Femur (tissue), 1 donor: ENCODE data around the gene WDR72.
"Not testable (repeated sequence)": the region's sequence is repeated elsewhere in the genome, so short reads cannot be mapped to it uniquely, and the experiment has no call there.

ENCODE experiments used
- DNase-seq: peaks from one replicate; pipeline ENCODE4 v3.0.0-alpha.2; 2017

The WDR72 gene

DNA sequence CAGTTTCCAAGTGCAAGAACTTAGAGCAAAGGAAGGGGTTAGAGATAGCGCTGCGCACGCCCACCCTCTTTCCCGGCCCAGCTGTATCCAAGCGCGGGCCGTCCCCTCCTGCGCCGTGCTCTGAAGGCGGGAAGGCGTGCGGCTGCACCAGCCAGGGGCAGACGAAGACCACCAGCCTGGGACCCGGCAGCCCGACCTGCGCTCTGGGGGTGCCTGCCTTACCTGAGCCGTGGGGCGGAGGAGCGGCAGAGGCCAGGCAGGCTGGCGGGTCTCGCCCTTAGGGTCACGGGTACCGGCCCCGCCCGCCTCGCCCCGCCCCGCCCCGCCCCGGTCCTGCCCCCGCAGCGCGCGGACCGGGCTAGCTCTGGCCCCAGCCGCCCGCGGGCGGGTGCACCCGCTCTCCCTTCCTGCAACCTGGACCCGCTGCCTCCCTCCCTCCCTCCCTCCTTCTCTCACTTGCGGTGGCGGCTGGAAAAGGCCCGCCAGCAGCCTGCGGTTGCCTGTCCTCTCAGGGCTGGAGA, at the start of gene WDR72:
Gene WDR72, minus strand, starts transcription at position 253 of the 521 bp plus-strand sequence. CDS start 26,514 bp downstream, outside the sequence.
- DNase-seq: peak; percentile 21

- DNase-seq: no peak
Measured at GRCh38 chr15:53808058-53808706, 48.7 kb upstream of the WDR72 start.

DNA sequence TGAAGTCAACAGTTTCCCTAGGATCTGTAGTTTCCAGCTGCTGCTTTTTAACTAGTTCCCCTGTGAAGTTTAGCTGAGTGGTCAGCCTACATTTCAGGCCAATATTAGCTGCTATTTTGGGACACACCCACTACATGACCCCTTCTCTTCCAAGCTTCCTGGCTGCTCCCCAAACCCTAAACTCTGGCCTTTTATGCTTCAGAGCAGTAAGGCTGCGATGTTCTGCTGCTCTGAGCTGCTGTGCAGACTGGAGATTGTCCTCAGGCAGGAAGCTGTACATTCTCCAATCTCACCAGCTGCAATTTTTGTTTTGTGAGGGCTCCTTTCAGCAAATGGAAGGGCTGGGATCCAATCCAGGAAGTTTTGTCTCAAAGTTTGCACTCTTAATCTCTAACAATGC, 48.0 kb upstream of the WDR72 start:
- DNase-seq: peak; percentile 77

DNA sequence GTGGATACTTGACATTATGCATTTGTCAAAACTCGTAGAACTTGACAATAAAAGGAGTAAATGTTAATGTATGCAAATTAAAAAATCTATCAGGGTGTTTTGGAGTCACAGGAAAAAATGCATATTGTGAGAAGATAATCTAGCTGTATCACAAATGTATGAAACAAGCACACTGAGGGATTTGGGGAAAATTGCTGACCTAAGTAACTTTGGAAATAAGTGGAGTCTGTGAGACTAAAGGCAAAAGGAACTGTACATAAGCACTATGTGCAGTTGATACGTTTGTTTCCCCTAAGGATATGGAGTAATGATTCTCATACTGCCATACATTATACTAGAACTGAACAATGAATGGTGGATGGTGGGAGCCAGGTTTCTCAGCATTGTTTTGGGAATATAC, 43.2 kb upstream of the WDR72 start:
- no peak for DNase-seq

- no peak for DNase-seq
Measured at GRCh38 chr15:53791581-53791980, 32.1 kb upstream of the WDR72 start.

DNA sequence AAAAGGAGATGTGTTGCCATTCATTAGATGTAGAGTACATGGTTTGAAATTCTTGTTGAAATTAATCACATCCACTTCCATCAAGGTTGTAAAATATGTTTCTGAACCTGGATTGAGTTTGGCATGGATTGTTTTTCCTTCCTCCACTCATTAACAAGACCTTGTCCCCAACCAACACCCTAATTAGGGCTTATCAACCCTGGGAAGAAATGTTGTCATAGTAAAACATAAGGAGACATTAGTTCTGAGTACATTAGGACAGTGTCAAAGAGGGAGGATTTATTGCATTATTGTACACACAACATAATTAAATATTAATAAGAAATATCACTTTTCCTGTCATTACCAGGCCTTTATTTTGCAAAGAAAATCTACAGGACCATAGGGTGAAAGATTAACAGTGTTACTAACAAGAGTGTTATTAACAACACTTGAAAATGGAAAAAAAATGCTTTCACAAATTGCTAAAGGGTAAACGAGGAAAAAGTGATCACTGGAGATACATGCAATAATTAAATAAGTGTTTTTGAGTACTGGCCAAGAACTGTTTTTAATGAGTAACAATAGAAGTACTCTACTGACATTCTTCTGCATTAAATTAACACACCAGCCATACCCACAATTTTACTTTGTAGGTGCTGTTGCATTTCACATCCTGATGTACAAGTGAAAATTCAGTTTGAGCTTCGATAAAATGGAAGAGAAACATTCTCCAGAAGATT, 30.4 kb upstream of the WDR72 start:
- DNase-seq: no peak

GRCh38 chr15:53786401-53786800, 26.9 kb upstream of the WDR72 start:
- DNase-seq: no peak

DNA sequence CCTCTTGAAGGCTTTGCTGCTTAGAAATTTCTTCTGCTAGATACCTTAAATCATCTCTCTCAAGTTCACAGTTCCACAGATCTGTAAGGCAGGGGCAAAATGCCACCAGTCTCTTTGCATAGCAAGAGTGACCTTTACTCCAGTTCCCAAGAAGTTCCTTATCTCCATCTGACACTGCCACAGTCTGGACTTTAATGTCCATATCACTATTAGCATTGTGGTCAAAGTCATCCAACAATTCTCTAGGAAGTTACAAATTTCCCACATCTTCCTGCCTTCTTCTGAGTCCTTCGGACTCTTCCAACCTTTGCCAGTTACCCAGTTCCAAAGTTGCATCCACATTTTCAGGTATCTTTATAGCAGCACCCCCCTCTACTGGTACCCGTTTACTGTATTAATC, 25.8 kb upstream of the WDR72 start:
- DNase-seq: not testable (repeated sequence)

DNA sequence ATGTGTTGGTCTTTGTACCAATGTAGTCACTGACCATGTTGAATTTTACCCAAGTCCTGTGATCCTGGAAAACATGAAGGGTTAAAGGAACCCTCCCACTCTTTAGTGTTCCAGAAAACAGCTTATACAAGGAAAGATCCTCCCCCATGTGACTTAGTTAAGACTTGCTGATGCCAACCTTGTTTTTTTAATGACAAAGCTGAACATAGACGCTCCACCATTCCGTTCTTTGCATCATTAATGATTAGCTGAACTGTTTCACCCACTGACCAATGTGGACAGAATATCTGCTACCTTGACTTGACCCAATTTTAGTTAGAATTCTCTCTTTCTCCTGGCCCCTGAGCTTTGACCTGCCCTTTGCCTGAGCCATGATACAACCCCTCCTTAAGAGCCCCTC, 3.5 kb upstream of the WDR72 start:
- DNase-seq: no peak

- DNase-seq: no peak
Measured at GRCh38 chr15:53758412-53758811, 1.1 kb downstream of the WDR72 start.

DNA sequence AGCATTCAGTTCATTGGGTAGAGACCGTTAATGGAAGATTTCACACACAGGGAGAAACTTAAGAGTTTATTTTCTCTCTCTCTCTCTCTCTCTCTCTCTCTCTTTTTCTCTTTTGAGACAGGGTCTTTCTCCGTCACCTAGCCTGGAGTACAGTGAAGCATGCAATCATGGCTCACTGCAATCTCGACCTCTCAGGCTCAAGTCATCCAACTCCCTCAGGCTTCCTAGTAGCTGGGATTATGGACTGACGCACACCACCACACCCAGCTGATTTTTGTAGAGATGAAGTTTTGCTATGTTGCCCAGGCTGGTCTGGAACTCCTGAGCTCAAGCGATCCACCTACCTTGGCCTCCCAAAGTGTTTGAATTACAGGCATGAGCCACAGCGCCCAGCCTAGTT, 1.6 kb downstream of the WDR72 start:
- no peak for DNase-seq

GRCh38 chr15:53753813-53754212, 5.7 kb downstream of the WDR72 start:
- DNase-seq: no peak

DNA sequence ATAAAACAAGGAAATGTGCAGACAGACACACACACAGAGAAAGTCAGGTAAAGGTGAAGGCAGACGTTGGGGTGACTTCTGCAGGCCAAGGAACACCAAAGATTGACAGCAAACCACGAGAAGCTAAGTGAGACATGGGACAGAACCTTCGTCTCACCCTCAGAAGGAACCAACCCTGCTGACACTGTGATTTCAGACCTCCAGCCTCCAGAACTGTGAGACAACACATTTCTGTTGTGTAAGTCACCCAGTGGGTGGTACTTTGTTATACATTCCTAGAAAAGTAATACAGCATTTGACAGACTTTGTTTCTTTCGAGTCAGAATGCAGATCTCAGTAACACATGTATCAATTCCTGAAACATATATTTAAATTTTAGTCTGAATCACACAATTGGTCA, 7.1 kb downstream of the WDR72 start:
- DNase-seq: no peak

- DNase-seq: no peak
Measured at GRCh38 chr15:53747501-53748068, 11.9 kb downstream of the WDR72 start.

DNA sequence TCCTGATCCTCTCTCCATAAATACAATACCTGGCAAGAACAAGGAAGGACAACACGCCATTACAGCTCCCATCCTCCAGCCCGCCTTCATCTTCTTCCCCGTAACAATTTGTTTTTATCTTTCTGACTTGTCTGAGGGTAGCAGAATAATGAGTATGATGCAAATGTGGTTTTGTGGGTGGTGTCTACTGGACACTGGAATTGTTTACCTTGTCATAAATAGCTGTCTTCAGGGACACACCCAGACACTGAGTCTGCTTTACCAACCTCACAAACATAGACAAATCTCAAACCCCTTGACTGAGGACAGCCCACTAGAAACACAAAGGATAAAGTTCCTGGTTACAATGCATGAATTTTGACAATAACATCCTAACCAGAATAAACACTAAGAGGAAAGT, 13.4 kb downstream of the WDR72 start:
- DNase-seq: no peak

- no peak for DNase-seq
Measured at GRCh38 chr15:53739651-53740050, 19.8 kb downstream of the WDR72 start.

DNA sequence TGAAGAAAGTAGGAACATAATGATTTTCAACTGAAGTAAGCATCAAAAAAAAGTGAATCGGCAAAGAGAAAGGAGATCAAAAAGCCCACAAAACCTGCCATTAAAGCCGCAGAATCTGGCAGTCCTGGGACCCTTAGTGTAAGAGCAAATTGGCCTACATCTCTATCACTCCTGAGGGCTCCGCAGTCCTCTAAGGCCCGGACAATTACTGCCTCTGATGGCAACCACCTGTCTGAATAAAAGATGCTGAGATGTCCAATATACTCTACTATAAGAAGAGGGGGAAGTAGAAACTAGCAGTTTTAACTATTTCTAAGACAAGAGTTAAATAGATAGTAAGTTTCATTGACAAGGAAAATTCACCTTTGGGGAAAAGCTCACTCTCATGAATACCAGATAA, 20.3 kb downstream of the WDR72 start:
- DNase-seq: no peak

GRCh38 chr15:53721334-53722087, 38.0 kb downstream of the WDR72 start:
- DNase-seq: no peak

DNA sequence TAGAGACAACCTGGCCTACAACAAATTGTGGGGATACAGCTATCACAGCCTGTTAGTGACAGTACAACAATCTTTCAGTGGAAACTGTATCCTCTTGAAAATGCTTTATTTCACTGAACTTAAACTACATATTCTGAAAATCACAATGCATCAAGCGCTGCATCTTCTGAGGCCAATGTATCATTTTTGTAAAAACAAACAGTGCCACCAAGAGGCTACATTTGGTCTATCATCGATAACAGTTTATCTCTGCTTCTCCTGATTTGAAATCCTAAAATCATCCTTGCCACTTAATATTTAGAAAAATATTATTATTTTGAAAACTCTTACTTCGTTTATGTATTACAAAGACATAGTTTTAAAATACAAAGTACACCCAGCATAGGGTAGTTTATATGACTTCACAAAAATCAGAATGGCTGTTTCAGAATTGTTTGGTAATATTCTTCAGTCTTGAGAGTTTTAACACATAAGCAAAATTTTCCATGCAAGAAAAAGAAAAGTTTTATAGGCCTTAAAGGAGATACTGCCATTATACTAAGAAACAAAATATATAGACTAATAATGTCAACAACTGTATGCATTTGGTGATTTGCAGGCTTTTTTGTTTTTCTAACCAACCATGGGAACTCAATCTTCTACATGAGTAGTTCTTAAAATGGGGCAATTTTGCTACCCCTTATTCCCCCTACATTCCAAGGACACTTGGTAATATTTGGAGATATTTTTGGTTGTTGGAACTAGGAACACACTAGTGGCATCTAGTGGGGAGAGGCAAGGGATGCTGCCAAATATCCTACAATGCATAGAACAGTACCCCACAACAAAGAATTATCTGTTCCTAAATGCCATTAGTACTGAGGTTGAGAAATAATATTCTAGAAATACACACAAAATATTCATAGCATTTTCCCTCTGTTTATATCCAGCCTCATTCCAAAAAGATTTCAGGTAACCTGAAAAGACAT, 42.3 kb downstream of the WDR72 start:
- DNase-seq: no peak

DNA sequence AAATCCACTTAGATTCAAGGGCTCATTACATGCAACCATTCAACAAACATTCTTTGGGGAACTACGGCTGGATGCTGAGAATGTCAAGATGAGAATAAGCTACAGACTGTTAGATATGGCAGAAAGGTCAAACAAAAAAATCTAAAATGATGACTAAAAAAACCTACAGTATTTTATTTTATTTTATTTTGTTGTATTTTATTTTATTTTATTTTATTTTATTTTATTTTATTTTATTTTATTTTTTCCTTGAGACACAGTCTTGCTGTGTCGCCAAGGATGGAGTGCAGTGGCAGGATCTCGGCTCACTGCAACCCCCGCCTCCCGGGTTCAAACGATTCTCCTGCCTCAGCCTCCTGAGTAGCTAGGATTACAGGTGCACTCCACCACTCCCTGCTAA, 46.2 kb downstream of the WDR72 start:
- no peak for DNase-seq

DNA sequence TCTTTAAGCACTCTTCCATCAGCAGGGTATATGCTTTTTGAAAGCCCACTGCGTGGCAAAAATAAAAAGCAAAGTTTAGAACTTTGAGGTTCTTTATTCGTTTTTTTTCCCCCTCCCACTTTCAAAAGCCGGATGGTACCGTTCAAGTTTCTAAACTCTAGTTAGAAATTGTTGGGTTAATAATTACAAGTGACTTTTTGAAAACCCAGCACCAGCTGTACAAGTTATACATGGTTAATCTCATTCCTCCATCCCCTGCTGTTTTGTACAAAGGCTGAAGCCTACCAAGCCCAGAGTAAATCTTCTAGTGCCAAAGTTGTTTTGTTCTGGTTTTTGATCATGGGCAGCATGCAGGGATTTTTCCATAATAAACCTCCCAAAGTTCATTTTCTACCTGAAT, 48.6 kb downstream of the WDR72 start:
- no peak for DNase-seq

DNA sequence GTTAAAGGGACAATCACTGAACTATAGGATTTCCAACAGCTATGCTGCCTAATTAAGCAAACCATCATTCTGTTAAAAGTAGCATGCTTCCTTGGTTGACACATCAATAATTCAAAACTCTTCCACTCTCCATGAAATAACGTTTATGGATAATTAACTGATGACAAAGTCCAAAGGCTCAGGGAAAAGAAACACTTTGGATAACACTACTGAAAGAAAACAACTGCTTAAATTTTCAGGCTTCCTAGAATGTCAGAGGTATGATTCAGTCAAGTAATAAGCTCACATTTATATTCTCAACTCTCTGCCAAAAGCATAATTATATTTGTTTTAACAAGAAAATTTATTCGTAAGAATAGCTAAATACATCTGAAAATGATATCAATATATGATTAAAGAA, 49.6 kb downstream of the WDR72 start:
- no peak for DNase-seq
